Measurements from ENCODE around the gene ANO10. TPM values are rescaled to one million over a fixed set of nuclear protein-coding genes. Genes with fewer than 3 reads are reported as not detected.

The ANO10 gene
- total RNA-seq, 1 experiment from 2014 or later, result 26.8 TPM

DNA sequence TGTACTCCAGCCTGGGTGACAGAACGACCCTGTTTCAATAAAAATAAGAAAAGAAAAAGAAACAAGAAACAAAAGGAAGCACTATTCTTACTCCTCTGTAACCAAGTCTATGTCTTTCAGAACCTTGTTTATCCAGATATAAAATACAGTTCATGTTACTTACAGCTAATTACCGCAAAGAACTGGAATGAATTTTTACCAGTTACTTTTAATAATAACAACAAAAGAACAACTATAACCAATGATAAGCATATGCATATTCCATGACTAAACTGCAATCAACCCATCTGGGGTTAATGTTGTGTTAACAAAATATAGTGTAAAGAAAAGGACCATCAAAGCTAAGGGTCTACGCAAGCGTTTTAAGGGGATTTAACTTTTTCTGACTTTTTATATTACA lies 212.3 kb downstream of the ANO10 start:
- CTCF ChIA-PET, result no interaction called here
- no TSS peak for BruUV-seq (replicated peaks)
- Mint-ChIP-seq H3K27ac (ENCODE audit: unreplicated experiment) (no peak overlapping the region), H3K4me1 (ENCODE audit: low read depth, unreplicated experiment) (no peaks in the 10 kb centered on the region), H3K4me3 (ENCODE audit: low read depth, unreplicated experiment) (no peak overlapping the region), H3K27me3 (ENCODE audit: unreplicated experiment) (no peaks in the 10 kb centered on the region), H3K36me3 (ENCODE audit: insufficient read depth, unreplicated experiment) (no peaks in the 10 kb centered on the region), H3K9me3 (ENCODE audit: low read depth, unreplicated experiment) (no peaks in the 10 kb centered on the region)
- intact Hi-C loops (cut with micrococcal nuclease; ENCODE audit: unreplicated experiment), result no loop called here
- TF ChIP-seq, protein P1, sequence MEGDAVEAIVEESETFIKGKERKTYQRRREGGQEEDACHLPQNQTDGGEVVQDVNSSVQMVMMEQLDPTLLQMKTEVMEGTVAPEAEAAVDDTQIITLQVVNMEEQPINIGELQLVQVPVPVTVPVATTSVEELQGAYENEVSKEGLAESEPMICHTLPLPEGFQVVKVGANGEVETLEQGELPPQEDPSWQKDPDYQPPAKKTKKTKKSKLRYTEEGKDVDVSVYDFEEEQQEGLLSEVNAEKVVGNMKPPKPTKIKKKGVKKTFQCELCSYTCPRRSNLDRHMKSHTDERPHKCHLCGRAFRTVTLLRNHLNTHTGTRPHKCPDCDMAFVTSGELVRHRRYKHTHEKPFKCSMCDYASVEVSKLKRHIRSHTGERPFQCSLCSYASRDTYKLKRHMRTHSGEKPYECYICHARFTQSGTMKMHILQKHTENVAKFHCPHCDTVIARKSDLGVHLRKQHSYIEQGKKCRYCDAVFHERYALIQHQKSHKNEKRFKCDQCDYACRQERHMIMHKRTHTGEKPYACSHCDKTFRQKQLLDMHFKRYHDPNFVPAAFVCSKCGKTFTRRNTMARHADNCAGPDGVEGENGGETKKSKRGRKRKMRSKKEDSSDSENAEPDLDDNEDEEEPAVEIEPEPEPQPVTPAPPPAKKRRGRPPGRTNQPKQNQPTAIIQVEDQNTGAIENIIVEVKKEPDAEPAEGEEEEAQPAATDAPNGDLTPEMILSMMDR (IDR thresholded peaks at IDR 0.05; ENCODE audit: unreplicated experiment), result no peak
- DNase-seq, result no peak

- CTCF ChIA-PET, result no interaction called here
- H3K4me3 Mint-ChIP-seq (ENCODE audit: low read depth, unreplicated experiment), result no peak overlapping the region
- H3K27me3 Mint-ChIP-seq (ENCODE audit: unreplicated experiment), result no peaks in the 10 kb centered on the region
- BruUV-seq (replicated peaks), result no TSS peak
- intact Hi-C loops (cut with micrococcal nuclease; ENCODE audit: unreplicated experiment), result no loop called here
- no peaks in the 10 kb centered on the region for H3K4me1 Mint-ChIP-seq (ENCODE audit: low read depth, unreplicated experiment)
- DNase-seq, result no peak
- no peaks in the 10 kb centered on the region for H3K9me3 Mint-ChIP-seq (ENCODE audit: low read depth, unreplicated experiment)
- TF ChIP-seq, protein P1 (IDR thresholded peaks at IDR 0.05; ENCODE audit: unreplicated experiment), result no peak
- no peaks in the 10 kb centered on the region for H3K36me3 Mint-ChIP-seq (ENCODE audit: insufficient read depth, unreplicated experiment)
- H3K27ac Mint-ChIP-seq (ENCODE audit: unreplicated experiment), result no peak overlapping the region
Observed at GRCh38 chr3:43406643-43407023, 215.2 kb downstream of the ANO10 start.

- no peak overlapping the region for H3K4me3 Mint-ChIP-seq (ENCODE audit: low read depth, unreplicated experiment)
- no peaks in the 10 kb centered on the region for H3K4me1 Mint-ChIP-seq (ENCODE audit: low read depth, unreplicated experiment)
- intact Hi-C loops (cut with micrococcal nuclease; ENCODE audit: unreplicated experiment), result no loop called here
- CTCF ChIA-PET, result no interaction called here
- no peak for DNase-seq
- H3K9me3 Mint-ChIP-seq (ENCODE audit: low read depth, unreplicated experiment), result no peaks in the 10 kb centered on the region
- no peaks in the 10 kb centered on the region for H3K27me3 Mint-ChIP-seq (ENCODE audit: unreplicated experiment)
- no TSS peak for BruUV-seq (replicated peaks)
- H3K27ac Mint-ChIP-seq (ENCODE audit: unreplicated experiment), result no peak overlapping the region
- H3K36me3 Mint-ChIP-seq (ENCODE audit: insufficient read depth, unreplicated experiment), result no peaks in the 10 kb centered on the region
- TF ChIP-seq, protein P1 (IDR thresholded peaks at IDR 0.05; ENCODE audit: unreplicated experiment), result no peak
Observed at GRCh38 chr3:43405888-43406642, 215.7 kb downstream of the ANO10 start.

DNA sequence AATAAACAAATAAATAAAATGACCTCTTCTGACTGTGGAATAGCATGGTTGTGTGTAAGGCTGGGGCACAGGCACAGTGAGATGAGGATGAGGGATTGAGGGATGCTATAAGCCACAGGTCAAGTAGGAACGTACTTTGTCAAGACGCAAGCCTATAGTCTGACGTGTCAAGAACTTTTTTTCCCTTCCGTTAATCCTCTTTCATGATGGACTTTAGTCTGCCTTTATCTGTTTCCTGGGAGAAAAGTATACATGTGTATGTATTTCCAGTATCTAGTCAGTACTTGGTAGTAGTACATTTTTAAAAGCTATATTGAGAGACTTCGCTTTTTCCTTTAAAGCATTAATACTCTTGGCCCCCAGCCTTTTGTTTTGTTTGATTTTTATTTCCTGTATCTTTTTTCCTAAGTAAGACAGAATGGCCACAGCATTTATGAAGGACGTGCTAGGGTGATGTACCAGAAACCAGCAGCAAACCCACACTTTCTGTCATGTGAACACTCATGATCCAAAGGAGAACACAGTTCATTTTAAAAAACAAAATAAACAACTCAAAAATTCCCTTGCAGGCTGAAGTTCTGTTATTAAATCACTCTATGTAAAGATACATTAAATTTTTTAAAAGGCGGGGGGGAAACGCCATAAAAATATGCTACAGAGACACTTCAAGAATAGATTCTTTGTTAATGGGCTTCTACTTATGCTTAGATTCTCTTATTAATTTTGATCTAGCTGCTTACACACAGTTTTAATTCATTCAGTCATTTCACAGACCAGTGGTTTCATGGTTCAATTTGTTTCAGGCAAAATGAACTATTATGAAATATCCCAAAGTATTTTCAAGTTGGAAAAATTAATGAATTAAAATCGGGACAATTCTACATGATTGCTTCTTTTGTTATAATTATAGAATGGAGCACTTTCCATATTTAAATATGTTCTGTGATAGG lies 220.8 kb downstream of the ANO10 start:
- Mint-ChIP-seq H3K27ac (ENCODE audit: unreplicated experiment) (no peak overlapping the region), H3K4me1 (ENCODE audit: low read depth, unreplicated experiment) (no peaks in the 10 kb centered on the region), H3K36me3 (ENCODE audit: insufficient read depth, unreplicated experiment) (no peaks in the 10 kb centered on the region), H3K9me3 (ENCODE audit: low read depth, unreplicated experiment) (no peaks in the 10 kb centered on the region), H3K27me3 (ENCODE audit: unreplicated experiment) (no peaks in the 10 kb centered on the region), H3K4me3 (ENCODE audit: low read depth, unreplicated experiment) (no peak overlapping the region)
- no TSS peak for BruUV-seq (replicated peaks)
- no peak for DNase-seq
- intact Hi-C loops (cut with micrococcal nuclease; ENCODE audit: unreplicated experiment), result no loop called here
- CTCF ChIA-PET, result no interaction called here
- TF ChIP-seq, protein P1 (IDR thresholded peaks at IDR 0.05; ENCODE audit: unreplicated experiment), result no peak
